WTC11 (cell line): ENCODE measurements around the gene C17orf58. TPM values are rescaled to one million over a fixed set of nuclear protein-coding genes. Genes with fewer than 3 reads are reported as not detected.
"Not testable (repeated sequence)": the region's sequence is repeated elsewhere in the genome, so short reads cannot be mapped to it uniquely, and the experiment has no call there.

Experiments used
- ATAC-seq: fragments of 200-7000 bp; cut with Tn5 transposase; 2 replicates; pipeline ENCODE4 v1.10.0; 2021; ENCODE audit warnings: mild to moderate bottlenecking, moderate library complexity
- CTCF ChIA-PET: fragments of 300-600 bp; sonication (Branson Sonifier 250); formaldehyde crosslinking; loops from one replicate; lab custom pipeline; 2021; ENCODE audit warnings: antibody characterized with exemption; lab: Charles Lee
- POLR2A ChIA-PET: fragments of 350-600 bp; sonication (Branson Sonifier 250); formaldehyde crosslinking; loops from one replicate; lab custom pipeline; 2021; ENCODE audit warnings: antibody characterized with exemption; lab: Charles Lee
- DNase-seq: peaks from one replicate; pipeline ENCODE4 v3.0.0; 2021; ENCODE audit warnings: low spot score
- H3K27ac Mint-ChIP-seq: 2 replicates; pipeline ENCODE4 v1.8.0; 2021; ENCODE audit warnings: mixed read lengths
- H3K27me3 Mint-ChIP-seq: 2 replicates; pipeline ENCODE4 v1.8.0; 2021; ENCODE audit warnings: low read depth, mild to moderate bottlenecking, moderate library complexity, mixed read lengths
- H3K36me3 Mint-ChIP-seq: 2 replicates; pipeline ENCODE4 v1.8.0; 2021; ENCODE audit warnings: mixed read lengths
- H3K4me1 Mint-ChIP-seq: 2 replicates; pipeline ENCODE4 v1.8.0; 2022; ENCODE audit warnings: mixed read lengths
- H3K4me3 Mint-ChIP-seq: 2 replicates; pipeline ENCODE4 v1.8.0; 2021; ENCODE audit warnings: mild to moderate bottlenecking, moderate library complexity, mixed read lengths
- H3K9me3 Mint-ChIP-seq: 2 replicates; pipeline ENCODE4 v1.8.0; 2021; ENCODE audit warnings: mixed read lengths
- FOXK1 ChIP-seq: sonication (generic); formaldehyde crosslinking; IDR thresholded peaks from 2 replicates; pipeline ENCODE4 v1.8.0; 2022; ENCODE audit warnings: mild to moderate bottlenecking, moderate library complexity, missing genetic modification reagents
- HMGA2 ChIP-seq: fragments of 250-450 bp; sonication (Bioruptor Pico); IDR thresholded peaks from 2 replicates; pipeline ENCODE4 v1.4.0; 2021; ENCODE audit warnings: mild to moderate bottlenecking, moderate library complexity
- MXD4 ChIP-seq: fragments of 250-450 bp; sonication (Bioruptor Pico); IDR thresholded peaks from 2 replicates; pipeline ENCODE4 v1.8.0; 2021; ENCODE audit warnings: mild to moderate bottlenecking, moderate library complexity, borderline replicate concordance
- MYBL2 ChIP-seq: sonication (generic); formaldehyde crosslinking; IDR thresholded peaks from 2 replicates; pipeline ENCODE4 v1.8.1; 2023; ENCODE audit warnings: mild to moderate bottlenecking, moderate library complexity, missing genetic modification reagents
- NFATC4 ChIP-seq: fragments of 250-450 bp; sonication (Bioruptor Pico); IDR thresholded peaks from 2 replicates; pipeline ENCODE4 v1.9.0; 2021; ENCODE audit warnings: mild to moderate bottlenecking
- NFYB ChIP-seq: sonication (generic); formaldehyde crosslinking; conservative IDR thresholded peaks from 2 replicates; pipeline ENCODE4 v1.8.0; 2022; ENCODE audit warnings: low read depth, missing genetic modification reagents
- NR1H2 ChIP-seq: sonication (generic); formaldehyde crosslinking; IDR thresholded peaks from 2 replicates; pipeline ENCODE4 v1.9.0; 2021; ENCODE audit warnings: mild to moderate bottlenecking, moderate library complexity, missing genetic modification reagents
- SP1 ChIP-seq: sonication (generic); formaldehyde crosslinking; conservative IDR thresholded peaks from 2 replicates; pipeline ENCODE4 v1.8.1; 2022; ENCODE audit warnings: missing genetic modification reagents
- TEAD1 ChIP-seq: sonication (generic); formaldehyde crosslinking; IDR thresholded peaks from 2 replicates; pipeline ENCODE4 v1.8.0; 2022; ENCODE audit warnings: mild to moderate bottlenecking, missing genetic modification reagents
- ZBTB21 ChIP-seq: sonication (generic); formaldehyde crosslinking; IDR thresholded peaks from 2 replicates; pipeline ENCODE4 v1.8.1; 2023; ENCODE audit warnings: mild to moderate bottlenecking, missing genetic modification reagents, borderline replicate concordance
- total RNA-seq: library from RNA; stranded (reverse); gene quantifications from 3 replicates; pipeline ENCODE4 v1.2.3, GENCODE V29; 2021
- TF ChIP-seq, protein P1 (sequence below): sonication (generic); formaldehyde crosslinking; IDR thresholded peaks from 2 replicates; pipeline ENCODE4 v1.8.0; 2022; ENCODE audit warnings: mild to moderate bottlenecking, missing genetic modification reagents
- TF ChIP-seq, protein P2 (sequence below): sonication (generic); formaldehyde crosslinking; IDR thresholded peaks from 2 replicates; pipeline ENCODE4 v1.8.0; 2022; ENCODE audit warnings: mild to moderate bottlenecking, missing genetic modification reagents
- TF ChIP-seq, protein P3 (sequence below): fragments of 250-450 bp; sonication (Bioruptor Pico); IDR thresholded peaks from 2 replicates; pipeline ENCODE4 v1.8.0; 2021; ENCODE audit warnings: mild to moderate bottlenecking
- TF ChIP-seq, protein P4 (sequence below): sonication (generic); formaldehyde crosslinking; IDR thresholded peaks from 2 replicates; pipeline ENCODE4 v1.8.1; 2023; ENCODE audit warnings: mild to moderate bottlenecking, missing genetic modification reagents, borderline replicate concordance
- TF ChIP-seq, protein P5 (sequence below): fragments of 200-600 bp; IDR thresholded peaks from 2 replicates; pipeline ENCODE4 v1.8.0; 2022; ENCODE audit warnings: antibody characterized with exemption
- TF ChIP-seq, protein P6 (sequence below): sonication (generic); formaldehyde crosslinking; IDR thresholded peaks from 2 replicates; pipeline ENCODE4 v1.8.0; 2022; ENCODE audit warnings: mild to moderate bottlenecking, missing genetic modification reagents

C17orf58 gene
- total RNA-seq, 1 experiment from 2014 or later: 28.2 TPM

DNA sequence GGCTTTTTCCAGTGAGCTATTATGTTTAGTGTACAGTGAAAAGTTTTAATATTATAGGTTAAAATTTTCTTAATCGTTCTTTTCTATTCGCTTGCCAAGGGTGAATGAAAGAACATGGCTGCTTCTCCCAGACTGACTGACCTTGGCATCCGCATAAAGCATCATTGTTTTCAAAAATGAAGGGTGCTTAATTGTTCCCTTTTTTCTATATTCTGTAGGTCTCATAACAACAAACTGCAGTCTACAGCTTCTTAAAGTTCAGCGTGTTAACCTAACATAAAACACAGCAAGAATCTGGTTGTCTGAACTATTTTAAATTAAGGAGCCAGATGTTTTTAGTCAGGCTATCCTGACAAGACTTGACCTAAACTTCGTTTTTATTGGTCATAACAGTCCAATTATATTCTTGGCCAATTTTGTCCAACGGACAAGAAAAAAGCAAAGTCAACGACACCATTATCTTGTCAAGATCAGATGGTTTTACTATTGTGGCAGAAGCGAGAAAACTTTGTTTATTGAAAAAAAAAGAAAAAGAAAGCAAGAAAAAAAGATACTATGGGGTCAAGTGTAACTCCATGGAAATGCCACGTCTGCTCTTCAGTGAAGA, 14.1 kb downstream of the C17orf58 start (continued):
- TF ChIP-seq MXD4: no peak

DNA sequence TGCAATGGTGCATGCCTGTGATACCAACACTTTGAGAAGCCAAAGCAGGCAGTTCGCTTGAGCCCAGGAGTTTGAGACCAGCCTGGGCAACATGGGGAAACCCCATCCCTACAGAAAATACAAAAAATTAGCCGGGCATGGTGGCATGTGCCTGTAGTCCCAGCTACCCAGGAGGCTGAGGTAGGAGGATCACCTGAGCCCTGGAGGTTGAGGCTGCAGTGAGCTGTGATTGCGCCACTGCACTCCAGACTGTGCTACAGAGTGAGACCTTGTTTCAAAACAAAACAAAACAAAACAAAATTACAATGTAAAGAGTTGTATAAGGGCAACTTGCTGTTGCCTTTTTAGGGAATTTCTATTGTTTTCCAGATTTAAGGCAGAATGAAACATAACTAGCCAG, 15.4 kb downstream of the C17orf58 start:
- POLR2A ChIA-PET, H3K9me3 Mint-ChIP-seq, CTCF ChIA-PET, DNase-seq, ATAC-seq, H3K4me1 Mint-ChIP-seq, H3K27me3 Mint-ChIP-seq, H3K36me3 Mint-ChIP-seq, H3K4me3 Mint-ChIP-seq, H3K27ac Mint-ChIP-seq: not testable (repeated sequence)

DNA sequence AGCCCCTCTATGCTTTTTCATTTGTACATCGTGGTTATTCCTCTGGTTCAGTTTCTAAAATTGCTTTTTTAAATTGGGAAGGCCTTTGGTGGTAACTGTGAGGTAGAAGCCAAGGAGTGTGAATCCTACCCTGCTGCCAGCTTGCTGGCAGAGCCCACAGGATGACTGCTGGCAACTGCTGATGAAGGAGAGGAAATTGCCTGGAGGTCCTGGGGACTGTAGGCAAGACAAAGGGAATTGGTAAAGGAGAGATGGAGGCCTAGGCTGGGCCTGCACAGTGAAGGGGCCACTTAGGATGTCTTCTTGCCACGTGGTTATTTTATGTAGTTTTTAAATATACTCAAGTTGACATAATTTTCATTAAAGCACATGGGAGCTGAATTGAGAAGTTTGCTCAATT, 15.8 kb downstream of the C17orf58 start:
- CTCF ChIA-PET: no interaction called here
- H3K4me3 Mint-ChIP-seq: no peak overlapping the region
- H3K36me3 Mint-ChIP-seq: peaks cover 10% of the 10 kb centered on the region; the same call in 1 of the 2 replicates
- peaks cover 10% of the 10 kb centered on the region for H3K4me1 Mint-ChIP-seq
- DNase-seq: no peak
- 0 out of 2 replicates have a peak, but pooled peaks have one; percentile 29 for ATAC-seq
- no peaks in the 10 kb centered on the region for H3K27me3 Mint-ChIP-seq
- TF ChIP-seq HMGA2 (CRISPR knock-in tag): no peak
- peak overlapping the region; percentile 93 for H3K27ac Mint-ChIP-seq
- POLR2A ChIA-PET: no interaction called here
- no peaks in the 10 kb centered on the region for H3K9me3 Mint-ChIP-seq

DNA sequence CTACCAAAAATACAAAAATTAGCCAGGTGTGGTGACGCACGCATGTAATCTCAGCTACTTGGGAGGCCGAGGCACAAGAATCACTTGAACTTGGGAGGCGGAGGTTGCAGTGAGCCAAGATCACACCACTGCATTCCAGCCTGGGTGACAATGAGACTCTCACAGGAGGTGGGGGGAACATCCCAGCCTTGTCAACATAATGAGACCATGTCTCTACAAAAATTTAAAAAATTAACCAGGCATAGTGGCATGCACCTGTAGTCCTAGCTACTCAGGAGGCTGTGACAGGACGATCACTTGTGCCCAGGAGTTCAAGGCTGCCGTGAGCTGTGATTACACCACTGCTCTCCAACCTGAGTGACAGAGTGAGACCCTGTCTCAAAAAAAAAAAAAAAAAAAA, 20.0 kb downstream of the C17orf58 start:
- CTCF ChIA-PET: interaction anchor here (0.5 to 0.9 kb wide), 2 partner anchors 39 to 490 kb away, joined by 3 to 4 read pairs; no protein-coding TSS in a partner anchor
- Mint-ChIP-seq H3K27ac (peak overlapping the region; percentile 100; the same call in 1 of the 2 replicates), H3K4me1 (peaks cover 30% of the 10 kb centered on the region), H3K36me3 (peaks cover 18% of the 10 kb centered on the region)
- DNase-seq, H3K4me3 Mint-ChIP-seq, ATAC-seq, H3K27me3 Mint-ChIP-seq, POLR2A ChIA-PET, H3K9me3 Mint-ChIP-seq: not testable (repeated sequence)

DNA sequence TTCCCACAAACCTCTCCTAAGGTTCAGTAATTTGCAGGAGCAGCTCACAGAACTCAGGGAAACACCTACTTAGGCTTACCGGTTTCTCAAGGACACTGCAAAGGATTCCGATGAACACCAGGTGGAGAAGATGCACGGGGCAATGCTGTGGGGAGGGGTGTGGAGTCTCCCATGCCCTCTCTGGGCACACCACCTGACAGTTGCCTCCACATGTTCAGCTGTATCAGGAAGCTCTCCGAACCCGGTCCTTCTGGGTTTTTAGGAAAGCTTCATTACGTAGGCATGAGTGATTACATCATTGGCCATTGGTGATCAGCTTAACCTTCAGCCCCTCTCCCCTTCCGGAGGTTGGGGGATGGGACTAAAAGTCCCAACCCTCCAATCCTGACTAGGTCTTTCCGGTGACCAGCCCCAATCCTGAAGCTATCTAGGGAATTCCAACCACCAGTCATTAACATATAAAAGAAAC, 21.6 kb downstream of the C17orf58 start:
- ChIA-PET POLR2A (interaction anchor here (0.5 to 1.2 kb wide), 11 partner anchors 14 to 600 kb away, joined by 3 to 10 read pairs (median 5); partner anchors contain the start of gene KPNA2), CTCF (interaction anchor here (0.8 to 1.5 kb wide), 15 partner anchors 9 to 231 kb away, joined by 3 to 10 read pairs (median 4); no protein-coding TSS in a partner anchor)
- ATAC-seq (peak; percentile 98), DNase-seq (peak; percentile 84)
- Mint-ChIP-seq H3K27me3 (no peaks in the 10 kb centered on the region), H3K4me1 (peaks cover 30% of the 10 kb centered on the region), H3K4me3 (peak overlapping the region; percentile 85), H3K36me3 (peaks cover 16% of the 10 kb centered on the region), H3K27ac (peak overlapping the region; percentile 100), H3K9me3 (no peaks in the 10 kb centered on the region)
- TF ChIP-seq, protein P1, sequence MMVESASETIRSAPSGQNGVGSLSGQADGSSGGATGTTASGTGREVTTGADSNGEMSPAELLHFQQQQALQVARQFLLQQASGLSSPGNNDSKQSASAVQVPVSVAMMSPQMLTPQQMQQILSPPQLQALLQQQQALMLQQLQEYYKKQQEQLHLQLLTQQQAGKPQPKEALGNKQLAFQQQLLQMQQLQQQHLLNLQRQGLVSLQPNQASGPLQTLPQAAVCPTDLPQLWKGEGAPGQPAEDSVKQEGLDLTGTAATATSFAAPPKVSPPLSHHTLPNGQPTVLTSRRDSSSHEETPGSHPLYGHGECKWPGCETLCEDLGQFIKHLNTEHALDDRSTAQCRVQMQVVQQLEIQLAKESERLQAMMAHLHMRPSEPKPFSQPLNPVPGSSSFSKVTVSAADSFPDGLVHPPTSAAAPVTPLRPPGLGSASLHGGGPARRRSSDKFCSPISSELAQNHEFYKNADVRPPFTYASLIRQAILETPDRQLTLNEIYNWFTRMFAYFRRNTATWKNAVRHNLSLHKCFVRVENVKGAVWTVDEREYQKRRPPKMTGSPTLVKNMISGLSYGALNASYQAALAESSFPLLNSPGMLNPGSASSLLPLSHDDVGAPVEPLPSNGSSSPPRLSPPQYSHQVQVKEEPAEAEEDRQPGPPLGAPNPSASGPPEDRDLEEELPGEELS (CRISPR knock-in tag): no peak
- TF ChIP-seq FOXK1 (CRISPR knock-in tag): 0 out of 2 replicates have a peak, but pooled peaks have one; percentile 40
- TF ChIP-seq, protein P2, sequence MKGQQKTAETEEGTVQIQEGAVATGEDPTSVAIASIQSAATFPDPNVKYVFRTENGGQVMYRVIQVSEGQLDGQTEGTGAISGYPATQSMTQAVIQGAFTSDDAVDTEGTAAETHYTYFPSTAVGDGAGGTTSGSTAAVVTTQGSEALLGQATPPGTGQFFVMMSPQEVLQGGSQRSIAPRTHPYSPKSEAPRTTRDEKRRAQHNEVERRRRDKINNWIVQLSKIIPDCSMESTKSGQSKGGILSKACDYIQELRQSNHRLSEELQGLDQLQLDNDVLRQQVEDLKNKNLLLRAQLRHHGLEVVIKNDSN (CRISPR knock-in tag): peak; percentile 49; the same call in 1 of the 2 replicates
- 0 out of 2 replicates have a peak, but pooled peaks have one; percentile 13 for TF ChIP-seq NFYB (CRISPR knock-in tag)
- TF ChIP-seq NR1H2 (CRISPR knock-in tag): no peak
- TF ChIP-seq, protein P3, sequence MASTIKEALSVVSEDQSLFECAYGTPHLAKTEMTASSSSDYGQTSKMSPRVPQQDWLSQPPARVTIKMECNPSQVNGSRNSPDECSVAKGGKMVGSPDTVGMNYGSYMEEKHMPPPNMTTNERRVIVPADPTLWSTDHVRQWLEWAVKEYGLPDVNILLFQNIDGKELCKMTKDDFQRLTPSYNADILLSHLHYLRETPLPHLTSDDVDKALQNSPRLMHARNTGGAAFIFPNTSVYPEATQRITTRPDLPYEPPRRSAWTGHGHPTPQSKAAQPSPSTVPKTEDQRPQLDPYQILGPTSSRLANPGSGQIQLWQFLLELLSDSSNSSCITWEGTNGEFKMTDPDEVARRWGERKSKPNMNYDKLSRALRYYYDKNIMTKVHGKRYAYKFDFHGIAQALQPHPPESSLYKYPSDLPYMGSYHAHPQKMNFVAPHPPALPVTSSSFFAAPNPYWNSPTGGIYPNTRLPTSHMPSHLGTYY (CRISPR knock-in tag): no peak
- peak; percentile 79 for TF ChIP-seq TEAD1 (CRISPR knock-in tag)
- TF ChIP-seq, protein P4, sequence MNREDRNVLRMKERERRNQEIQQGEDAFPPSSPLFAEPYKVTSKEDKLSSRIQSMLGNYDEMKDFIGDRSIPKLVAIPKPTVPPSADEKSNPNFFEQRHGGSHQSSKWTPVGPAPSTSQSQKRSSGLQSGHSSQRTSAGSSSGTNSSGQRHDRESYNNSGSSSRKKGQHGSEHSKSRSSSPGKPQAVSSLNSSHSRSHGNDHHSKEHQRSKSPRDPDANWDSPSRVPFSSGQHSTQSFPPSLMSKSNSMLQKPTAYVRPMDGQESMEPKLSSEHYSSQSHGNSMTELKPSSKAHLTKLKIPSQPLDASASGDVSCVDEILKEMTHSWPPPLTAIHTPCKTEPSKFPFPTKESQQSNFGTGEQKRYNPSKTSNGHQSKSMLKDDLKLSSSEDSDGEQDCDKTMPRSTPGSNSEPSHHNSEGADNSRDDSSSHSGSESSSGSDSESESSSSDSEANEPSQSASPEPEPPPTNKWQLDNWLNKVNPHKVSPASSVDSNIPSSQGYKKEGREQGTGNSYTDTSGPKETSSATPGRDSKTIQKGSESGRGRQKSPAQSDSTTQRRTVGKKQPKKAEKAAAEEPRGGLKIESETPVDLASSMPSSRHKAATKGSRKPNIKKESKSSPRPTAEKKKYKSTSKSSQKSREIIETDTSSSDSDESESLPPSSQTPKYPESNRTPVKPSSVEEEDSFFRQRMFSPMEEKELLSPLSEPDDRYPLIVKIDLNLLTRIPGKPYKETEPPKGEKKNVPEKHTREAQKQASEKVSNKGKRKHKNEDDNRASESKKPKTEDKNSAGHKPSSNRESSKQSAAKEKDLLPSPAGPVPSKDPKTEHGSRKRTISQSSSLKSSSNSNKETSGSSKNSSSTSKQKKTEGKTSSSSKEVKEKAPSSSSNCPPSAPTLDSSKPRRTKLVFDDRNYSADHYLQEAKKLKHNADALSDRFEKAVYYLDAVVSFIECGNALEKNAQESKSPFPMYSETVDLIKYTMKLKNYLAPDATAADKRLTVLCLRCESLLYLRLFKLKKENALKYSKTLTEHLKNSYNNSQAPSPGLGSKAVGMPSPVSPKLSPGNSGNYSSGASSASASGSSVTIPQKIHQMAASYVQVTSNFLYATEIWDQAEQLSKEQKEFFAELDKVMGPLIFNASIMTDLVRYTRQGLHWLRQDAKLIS: peak; percentile 58; the same call in 1 of the 2 replicates
- no peak for TF ChIP-seq NFATC4
- TF ChIP-seq, protein P5, sequence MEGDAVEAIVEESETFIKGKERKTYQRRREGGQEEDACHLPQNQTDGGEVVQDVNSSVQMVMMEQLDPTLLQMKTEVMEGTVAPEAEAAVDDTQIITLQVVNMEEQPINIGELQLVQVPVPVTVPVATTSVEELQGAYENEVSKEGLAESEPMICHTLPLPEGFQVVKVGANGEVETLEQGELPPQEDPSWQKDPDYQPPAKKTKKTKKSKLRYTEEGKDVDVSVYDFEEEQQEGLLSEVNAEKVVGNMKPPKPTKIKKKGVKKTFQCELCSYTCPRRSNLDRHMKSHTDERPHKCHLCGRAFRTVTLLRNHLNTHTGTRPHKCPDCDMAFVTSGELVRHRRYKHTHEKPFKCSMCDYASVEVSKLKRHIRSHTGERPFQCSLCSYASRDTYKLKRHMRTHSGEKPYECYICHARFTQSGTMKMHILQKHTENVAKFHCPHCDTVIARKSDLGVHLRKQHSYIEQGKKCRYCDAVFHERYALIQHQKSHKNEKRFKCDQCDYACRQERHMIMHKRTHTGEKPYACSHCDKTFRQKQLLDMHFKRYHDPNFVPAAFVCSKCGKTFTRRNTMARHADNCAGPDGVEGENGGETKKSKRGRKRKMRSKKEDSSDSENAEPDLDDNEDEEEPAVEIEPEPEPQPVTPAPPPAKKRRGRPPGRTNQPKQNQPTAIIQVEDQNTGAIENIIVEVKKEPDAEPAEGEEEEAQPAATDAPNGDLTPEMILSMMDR: no peak
- TF ChIP-seq SP1 (CRISPR knock-in tag): peak; percentile 43; the same call in 1 of the 2 replicates
- TF ChIP-seq ZBTB21: peak; percentile 96
- TF ChIP-seq MYBL2: 0 out of 2 replicates have a peak, but pooled peaks have one; percentile 30
- TF ChIP-seq, protein P6, sequence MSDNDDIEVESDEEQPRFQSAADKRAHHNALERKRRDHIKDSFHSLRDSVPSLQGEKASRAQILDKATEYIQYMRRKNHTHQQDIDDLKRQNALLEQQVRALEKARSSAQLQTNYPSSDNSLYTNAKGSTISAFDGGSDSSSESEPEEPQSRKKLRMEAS (CRISPR knock-in tag): peak; percentile 84
